NCI-H2196 (cell line): ENCODE data around the gene TBXAS1.
"Not testable (repeated sequence)": the region's sequence is repeated elsewhere in the genome, so short reads cannot be mapped to it uniquely, and the experiment has no call there.

ENCODE experiments used
- DNase-seq: peaks from one replicate; lab custom pipeline; 2025; ENCODE audit not compliant: unreplicated experiment; lab: John Stamatoyannopoulos, UW

The TBXAS1 gene

DNA sequence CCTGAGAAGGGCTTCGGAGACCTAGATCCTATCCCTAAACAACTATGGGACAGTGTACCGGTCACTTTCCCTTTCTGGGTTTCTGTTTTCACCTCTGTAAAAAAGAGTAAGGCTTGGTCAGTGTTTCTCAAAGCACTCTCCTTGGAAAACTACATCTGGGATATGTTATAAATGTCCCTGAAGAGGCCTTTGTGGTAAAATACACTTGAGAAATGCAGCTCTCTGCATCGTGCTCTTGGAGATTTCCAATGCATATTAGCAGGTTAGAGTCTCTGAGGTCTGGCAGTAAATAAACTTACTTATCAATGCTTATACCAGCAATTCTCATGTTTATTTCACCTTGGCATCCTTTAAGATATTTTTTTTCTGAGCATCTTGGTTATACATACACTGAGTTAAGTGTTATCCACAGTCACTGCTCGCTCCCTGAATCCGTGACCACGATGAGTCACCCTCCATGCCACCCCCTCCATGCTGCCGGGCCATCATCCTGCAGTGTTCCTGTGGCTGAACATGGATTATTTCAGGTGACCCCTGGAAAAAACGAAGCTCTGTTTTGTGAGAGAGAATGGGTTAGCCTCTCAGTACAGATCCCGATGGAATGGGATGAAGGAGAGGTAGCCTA, 3.3 kb upstream of the TBXAS1 start:
- no peak for DNase-seq

DNA sequence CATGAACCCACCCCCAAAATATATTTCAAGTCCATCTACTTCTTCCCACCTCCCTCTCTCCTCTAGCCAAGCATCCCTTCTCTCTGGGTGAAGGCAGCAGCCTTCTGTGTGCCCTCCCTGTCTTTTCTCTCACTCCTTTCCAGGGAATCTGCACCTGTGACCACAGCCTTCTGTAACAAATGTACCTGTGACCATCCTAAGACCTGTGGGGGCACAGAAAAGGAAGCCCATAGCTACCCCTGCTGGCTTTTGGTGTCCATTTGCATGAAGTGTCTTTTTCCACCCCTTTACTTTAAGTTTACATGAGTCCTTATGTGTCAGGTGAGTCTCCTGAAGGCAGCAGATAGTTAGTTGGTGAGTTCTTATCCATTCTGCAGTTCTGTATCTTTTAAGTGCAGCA, 2.0 kb upstream of the TBXAS1 start:
- no peak for DNase-seq

DNA sequence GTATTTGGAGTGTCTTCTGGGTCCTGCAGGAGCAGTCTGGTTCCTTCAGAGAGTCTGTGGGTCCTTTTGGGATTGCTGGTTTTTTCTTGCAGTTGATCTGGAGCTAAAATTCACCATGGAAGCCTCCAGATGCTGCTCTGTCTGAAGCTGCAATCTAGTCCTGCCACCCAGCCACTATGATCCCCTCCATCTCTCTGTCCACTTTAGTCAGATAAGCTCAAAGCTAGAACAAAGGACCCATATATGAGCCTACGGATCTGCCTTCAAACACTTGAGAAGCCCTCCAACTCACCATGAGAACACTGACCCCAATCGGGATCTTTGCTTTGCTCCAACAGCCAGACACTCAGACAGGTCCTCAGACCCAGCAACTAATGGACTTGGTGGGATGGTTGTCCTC, 618 bp upstream of the TBXAS1 start:
- DNase-seq, result no peak

DNA sequence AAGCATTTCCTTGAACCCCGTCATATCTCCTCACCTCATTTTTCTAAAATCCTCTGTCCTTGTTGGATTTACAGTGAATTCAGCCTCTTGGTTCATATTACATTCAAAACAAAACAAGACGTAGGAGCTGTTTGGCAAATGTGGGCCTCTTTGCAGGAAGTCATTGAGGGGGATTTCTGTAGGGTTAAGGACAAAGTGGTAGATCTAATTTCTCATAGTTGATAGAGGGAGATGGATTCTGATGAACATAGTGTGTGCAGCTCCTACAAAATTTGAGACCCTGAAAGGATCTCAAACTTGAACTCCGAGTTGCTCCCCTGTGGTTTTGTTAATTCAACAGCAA, 682 bp downstream of the TBXAS1 start:
- no peak for DNase-seq

DNA sequence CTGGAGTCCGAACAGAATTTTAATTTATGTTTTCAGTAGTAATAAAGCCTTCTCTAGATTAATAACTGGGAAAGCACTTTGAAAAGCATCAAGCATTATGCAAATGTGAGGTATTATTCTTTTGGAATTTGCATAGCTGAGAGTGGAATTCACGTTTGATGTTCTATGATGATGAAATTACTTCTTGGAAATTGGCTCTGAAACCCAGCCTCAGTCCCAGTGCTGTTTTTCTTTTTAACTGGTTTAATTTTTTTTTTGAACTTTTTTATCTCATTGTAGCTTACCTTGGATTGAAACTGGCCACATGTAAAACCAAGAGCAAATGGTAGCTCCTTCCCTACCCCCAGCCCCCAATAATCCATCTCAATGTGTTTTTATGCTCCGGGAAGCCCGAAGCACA, 1.2 kb downstream of the TBXAS1 start:
- no peak for DNase-seq

DNA sequence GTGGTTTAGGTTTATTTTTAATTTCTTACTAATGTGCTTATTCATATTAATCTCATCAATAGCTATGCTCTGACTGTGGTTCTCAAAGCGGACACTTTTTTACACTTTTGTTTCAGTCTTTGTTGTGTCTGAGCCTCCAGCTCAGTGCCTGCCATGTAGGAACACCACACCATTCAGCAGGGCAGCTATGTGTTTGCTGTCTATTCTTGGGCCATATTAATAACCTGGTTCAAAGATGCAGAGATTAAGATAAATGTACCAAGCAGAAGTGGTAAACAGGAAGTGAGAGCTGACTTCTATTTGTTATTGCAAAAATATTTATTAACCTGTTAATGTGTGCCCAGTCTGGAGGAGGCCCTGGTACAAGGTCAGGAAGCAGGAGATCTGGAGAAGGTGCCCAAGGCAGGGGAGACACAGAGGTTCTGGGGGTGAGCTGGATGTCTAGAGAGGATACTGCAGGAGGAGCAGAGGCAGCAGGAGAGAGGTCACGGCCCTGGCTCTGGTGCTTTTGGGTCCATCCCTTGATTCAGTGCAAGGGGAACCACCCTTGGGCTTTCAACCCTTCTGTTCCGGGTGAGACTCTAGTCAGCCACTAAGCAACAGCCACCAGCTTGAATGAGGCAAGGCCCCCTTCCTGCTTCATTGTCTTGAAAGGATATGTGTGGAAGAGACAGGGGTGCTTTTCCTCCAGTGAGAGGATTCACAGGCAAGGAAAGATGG, 1.9 kb downstream of the TBXAS1 start:
- DNase-seq, result no peak

DNA sequence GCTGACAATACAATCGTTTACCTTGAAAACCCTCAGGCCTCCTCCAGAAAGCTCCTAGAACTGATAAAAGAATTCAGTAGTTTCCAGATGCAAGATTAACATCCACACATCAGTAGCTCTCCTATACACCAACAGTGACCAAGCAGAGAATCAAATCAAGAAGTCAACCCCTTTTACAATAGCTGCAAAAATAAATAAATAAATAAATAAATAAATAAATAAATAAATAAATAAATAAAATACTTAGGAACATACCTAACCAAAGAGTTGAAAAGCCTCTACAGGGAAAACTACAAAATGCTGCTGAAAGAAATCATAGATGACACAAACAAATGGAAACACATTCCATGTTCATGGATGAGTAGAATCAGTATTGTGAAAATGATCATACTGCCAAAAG, 6.8 kb downstream of the TBXAS1 start:
- DNase-seq, result not testable (repeated sequence)

DNA sequence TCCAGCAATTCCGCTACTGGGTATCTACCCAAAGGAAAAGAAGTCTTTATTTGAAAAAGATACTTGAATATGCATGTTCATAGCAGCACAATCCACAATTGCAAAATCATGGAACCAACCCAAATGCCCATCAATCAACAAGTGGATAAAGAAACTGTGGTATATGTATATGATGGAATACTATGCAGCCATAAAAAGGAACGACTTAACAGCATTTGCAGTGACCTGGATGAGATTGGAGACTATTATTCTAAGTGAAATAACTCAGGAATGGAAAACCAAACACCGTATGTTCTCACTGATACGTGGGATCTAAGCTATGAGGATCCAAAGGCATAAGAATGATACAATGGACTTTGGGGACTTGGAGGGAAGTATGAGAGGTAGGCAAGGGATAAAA, 8.2 kb downstream of the TBXAS1 start:
- DNase-seq, result not testable (repeated sequence)

DNA sequence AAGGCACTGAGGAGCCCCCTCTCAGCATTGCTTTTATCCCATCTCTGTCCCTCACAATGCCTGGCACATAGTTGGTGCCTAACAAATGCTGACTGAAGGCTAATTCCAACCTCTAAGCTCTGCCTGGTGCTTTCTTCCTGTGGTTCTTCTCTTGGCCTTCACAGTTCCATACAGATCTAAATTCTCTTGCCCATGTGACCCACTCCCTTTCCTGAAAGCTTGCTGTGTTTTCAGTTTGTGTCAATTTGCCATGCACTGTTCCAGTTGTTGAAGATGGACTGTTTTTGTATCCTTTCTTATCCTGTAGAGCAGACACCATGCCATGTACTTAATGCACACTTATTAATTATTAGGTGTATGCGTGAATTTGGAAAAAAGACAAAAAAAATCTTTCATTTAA, 9.2 kb downstream of the TBXAS1 start:
- no peak for DNase-seq

DNA sequence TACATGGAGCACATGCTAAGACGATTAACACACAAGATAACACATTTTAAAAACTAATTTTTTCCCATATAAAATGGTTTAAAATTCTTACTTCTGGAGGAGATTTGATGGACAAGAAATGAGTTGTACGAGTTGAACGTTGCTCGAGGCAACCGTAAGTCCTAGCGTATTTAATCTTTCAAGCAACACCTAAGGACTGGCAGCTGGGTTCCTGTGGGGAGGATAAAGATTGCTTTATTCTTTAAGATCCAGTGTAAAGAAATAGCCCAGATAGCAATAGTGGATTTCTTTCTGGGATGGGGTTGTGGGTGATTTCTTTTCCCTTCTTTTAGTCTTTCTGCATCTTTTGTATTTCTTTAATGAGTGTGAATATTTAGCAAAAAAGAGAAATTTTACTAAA, 9.8 kb downstream of the TBXAS1 start:
- no peak for DNase-seq

DNA sequence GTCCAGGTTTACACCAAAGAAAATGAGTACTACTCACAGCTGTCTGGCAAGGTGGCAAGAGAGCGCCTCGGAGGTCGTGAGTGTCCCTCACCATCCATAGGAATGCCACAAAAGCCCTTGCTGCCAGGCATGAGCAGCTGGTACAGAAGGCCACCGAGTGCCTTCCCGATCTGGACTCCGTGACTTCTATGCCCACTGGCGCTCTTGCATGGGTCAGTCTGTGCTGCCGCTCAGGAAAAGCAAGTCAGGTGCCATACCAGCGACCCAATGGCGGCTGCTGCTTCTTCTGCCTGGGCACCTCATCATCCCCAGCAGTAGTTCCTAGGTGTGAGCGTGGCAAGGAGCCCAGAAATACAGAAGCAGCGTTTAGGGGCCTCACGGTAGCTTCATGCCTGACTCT, 11.7 kb downstream of the TBXAS1 start:
- DNase-seq, result no peak

DNA sequence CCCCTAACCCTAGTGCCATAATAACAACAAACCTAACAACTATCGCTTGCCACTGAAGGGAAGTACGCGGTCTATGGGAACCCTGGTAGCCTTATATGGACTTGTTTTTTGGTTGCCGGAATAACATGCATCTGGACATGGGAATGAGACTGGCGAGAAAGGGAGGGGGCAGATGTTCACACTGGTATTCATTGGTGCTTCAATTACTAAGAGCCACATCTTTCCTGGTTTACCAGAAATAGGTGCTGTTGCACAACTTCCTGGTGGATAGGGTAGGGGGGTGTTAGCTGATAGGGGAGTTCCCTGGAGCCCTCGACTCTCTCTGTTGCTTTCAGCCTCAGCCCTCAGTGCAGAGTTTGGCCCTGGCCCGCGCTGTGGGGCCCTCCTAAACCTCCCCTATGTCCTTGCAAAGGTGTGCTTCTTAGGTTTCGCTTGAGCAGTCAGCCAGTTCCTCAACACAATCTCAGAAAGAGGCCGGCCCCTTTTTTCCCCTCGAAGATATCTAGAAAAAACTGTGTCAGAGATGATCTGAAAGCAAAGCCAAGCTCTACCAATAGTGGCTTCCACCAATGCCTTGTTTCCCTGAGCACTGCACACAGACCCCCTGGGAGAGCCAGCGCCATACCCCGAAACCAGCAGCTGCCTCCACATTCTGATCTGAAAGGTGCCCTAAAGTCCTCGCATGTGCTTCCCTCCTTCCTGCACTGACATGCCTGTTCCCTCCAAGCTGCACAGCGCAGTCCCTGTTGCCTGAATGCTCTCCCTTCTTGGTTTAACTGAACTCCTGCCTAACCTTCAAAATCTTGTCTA, 13.5 kb downstream of the TBXAS1 start:
- no peak for DNase-seq

DNA sequence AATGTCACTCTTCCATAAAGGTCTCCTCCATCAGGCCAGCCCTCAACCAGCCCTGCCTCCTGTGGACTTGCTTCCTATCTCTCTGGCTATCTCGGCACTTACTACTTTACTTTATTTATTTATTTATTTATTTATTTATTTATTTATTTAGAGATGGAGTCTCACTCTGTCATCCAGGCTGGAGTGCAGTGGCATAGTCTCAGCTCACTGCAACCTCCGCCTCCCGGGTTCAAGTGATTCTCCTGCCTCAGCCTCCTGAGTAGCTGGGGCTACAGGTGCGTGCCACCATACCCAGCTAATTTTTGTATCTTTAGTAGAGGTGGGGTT, 14.1 kb downstream of the TBXAS1 start:
- DNase-seq, result not testable (repeated sequence)

DNA sequence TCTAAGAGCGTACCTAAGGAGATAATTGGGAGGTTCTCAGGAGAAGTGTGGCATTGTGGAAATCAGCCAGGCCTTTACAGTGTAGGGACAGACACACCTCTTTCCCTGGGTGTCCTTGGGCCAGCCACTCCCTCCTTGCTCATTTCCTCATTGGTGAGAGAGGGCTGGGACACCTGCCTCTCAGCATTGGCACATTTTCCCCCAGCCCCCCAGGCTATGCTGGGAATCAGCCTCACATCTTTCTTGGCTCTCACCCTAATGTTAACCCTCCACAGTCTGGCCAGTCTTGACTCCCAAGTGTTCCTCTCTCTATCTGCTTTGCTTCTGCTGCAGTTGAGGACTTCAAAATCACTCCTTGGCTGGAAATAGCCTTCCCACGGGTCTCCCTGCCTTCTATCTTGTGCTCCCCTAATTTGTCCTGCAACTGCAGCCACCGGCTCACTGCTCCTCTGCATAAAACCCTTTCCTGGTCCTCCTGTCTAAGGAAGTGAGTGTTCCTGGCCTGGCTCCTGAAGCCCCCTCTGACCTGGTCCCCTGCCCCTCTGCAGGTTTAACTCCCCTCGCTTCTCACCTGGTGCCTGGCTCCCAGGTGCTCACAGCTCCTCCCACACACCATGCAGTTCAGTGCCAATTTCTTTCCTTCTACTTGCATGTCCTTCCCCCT, 15.8 kb downstream of the TBXAS1 start:
- DNase-seq, result no peak

DNA sequence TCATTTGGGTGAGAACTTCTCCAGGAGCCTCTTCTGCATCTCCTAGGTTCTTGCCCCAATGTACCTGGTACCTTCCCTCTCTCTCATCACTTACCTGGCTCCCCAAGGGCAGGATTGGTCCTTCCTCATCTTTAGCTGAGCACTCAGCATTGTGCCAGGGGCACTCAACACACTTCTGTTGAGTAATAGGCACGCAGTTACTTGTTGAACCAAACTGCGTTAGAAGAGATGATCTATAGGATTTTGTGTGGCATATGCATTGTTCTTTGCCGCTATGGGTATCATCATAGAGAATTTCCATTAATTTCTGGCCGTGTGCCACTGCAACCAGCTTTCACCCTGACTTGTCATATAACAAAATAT, 16.4 kb downstream of the TBXAS1 start:
- no peak for DNase-seq

DNA sequence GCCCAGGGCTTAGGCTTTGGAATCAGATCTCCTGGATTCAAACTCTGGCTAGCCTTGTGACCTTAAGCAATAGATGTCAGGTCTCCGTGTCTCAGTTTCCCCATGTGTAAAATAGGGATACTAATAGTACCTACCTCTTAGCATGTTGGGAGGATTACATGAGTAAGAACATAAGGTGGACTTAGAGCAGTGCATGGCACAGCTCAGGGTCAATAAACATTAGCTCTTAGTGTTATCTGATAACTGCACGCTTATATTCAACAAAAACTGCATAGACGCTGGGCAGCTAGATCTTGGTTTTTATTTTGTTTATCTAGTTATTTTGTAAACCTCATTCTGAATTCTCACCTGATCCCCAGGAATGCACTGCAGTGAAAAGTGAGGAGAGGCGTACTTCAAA, 17.2 kb downstream of the TBXAS1 start:
- no peak for DNase-seq

DNA sequence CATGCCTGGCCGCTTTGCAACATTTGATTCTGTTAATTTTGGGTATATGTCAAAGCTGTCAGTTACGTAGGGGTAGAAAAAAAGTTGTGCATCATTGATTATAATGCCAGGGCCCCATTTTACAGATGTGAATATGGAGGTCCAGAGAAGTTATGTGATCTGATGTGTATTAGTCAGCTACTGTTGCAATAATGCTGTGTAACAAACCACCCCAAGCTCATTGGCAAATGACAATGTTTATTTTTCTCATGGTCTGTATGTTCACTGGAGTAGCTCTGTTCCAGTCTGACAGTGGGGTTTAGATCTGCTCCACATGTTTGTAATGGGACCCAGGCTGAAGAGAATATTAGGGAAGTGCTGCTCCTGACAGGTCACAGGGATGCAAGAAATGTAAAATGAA, 19.2 kb downstream of the TBXAS1 start:
- no peak for DNase-seq

DNA sequence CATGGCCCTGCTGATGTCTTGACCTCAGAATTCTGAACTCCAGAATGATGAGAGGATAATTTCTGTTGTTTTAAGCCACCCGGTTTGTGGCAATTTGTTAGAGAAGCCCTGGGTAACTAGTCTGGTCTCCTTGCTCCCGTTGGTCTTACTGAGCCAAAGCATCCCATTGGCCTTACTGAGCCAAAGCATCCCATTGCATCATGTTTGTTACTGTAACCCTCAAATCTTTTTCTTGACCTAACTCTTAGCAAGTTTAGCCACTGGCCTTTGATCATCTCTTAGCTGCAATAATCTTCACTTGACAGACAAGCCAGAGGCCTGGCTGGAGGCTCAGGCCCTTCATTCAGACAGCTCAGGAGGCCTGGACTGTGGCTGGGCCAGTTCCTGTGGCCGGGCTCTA, 21.8 kb downstream of the TBXAS1 start:
- DNase-seq, result no peak

DNA sequence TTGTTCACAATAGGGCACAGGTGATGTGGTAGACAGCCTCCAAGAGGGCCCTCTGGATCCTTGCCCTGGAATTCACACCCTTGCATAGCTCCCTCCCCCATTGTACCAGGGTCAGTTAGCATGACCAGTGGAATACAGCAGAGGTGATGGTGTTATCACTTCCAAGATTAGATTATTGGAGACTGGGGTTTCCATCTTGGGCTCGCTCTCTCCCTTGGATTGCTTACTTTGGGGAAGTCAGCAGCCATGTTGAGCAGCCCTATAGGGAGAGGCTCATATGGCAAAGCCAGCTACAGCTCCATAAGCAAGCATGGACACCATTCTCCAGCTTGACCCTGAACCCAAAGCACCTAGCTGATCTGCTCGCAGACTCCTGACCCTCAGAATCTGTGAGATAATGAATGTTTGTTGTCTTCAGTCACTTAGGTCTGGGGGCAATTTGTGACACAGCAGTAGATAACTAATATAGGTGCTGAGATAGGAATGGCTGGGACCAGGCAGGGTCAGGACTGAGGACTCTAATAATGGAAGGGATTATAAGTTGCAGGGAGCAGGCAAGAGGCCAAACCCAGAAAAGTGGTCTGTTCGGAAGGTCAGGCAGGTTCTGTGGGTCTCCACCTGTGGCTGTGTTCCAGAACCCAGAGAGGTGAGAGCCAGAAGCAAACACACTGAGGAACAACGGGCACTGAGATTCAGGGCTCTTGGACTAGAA, 22.9 kb downstream of the TBXAS1 start:
- DNase-seq, result no peak

DNA sequence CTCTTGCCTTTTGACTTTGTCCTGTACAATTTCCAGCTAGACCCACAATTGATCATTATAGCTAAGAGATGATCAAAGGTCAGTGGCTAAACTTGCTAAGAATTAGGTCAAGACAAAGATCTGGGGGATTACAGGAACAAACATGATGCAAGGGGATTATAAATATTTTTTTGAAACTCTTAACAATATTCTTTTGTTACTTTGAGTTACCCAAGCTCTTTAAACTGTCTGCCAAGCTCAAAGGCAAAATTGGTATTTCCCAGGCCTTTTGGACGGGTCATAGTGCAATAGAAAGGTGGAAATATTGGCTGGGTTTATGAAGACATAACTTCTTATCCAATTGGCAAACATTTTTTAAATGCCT, 23.4 kb downstream of the TBXAS1 start:
- no peak for DNase-seq

DNA sequence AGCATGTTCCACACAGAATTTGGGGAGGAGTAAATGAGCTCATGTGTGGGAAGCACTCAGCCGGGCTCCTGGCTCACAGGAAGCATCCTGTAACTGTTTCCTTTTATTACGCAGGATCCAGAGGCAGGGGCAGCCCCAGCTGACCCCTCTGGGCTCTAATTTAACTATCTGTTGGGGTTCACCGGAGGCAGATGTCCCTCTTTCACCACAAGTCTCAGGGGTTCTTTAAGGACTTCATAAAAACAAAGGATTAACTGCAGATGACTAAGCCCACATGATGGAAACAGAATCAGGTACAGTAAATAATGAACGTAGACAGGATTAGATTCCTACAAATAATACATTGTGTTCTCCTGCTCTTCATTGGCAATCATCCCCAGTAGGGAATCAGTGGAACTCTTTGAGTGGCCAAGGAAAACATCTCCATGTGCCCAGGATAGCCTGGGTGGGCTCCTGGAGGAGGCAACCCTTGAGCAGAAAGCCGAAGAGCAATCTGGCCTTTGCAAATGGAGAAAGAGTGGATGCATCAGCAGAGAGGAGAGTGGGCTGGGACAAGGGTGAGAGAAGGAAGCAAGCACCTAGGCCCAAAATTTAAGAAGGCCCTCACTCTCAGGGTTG, 24.6 kb downstream of the TBXAS1 start:
- no peak for DNase-seq
